Heart right ventricle (tissue), 16 donors: ENCODE measurements around the gene DARS1. TPM values are rescaled to one million over a fixed set of nuclear protein-coding genes. Genes with fewer than 3 reads are reported as not detected.
"Not testable (repeated sequence)": the region's sequence is repeated elsewhere in the genome, so short reads cannot be mapped to it uniquely, and the experiment has no call there.

Experiments
- ATAC-seq, 8 donors: fragments of 200-7000 bp; cut with Tn5 transposase; one replicate each; pipeline ENCODE4 v1.9.1; 2020; ENCODE audit warnings: mild to moderate bottlenecking in 8 of 8, moderate library complexity in 8 of 8, moderate number of reproducible peaks in 1 of 8
- DNase-seq, 2 donors: peaks; one replicate each; pipeline ENCODE4 v3.0.0-alpha.2; 2020
- H3K27ac ChIP-seq, 10 donors: fragments of 200-600 bp; sonication (generic) in 2 of 10; one replicate each; pipeline versions ENCODE4 v1.5.0 to v1.8.0; 2020 to 2022; ENCODE audit warnings: mild to moderate bottlenecking in 3 of 10
- H3K27me3 ChIP-seq, 7 donors: fragments of 200-600 bp; one replicate each; pipeline ENCODE4 v1.8.0; 2021 to 2022; ENCODE audit warnings: mild to moderate bottlenecking in 2 of 7
- H3K36me3 ChIP-seq, 9 donors: fragments of 200-600 bp; sonication (generic) in 1 of 9; one replicate each; pipeline versions ENCODE4 v1.5.0 to v1.8.0; 2020 to 2022; ENCODE audit warnings: mild to moderate bottlenecking in 2 of 9
- H3K4me1 ChIP-seq, 9 donors: fragments of 200-600 bp; sonication (generic) in 1 of 9; one replicate each; pipeline versions ENCODE4 v1.5.0 to v1.8.0; 2020 to 2022; ENCODE audit warnings: mild to moderate bottlenecking in 4 of 9
- H3K4me3 ChIP-seq, 10 donors: fragments of 200-600 bp; sonication (generic) in 2 of 10; one replicate each; pipeline versions ENCODE4 v1.5.0 to v1.8.0; 2020 to 2022; ENCODE audit warnings: mild to moderate bottlenecking in 7 of 10, moderate library complexity in 2 of 10
- H3K9me3 ChIP-seq, 11 donors: fragments of 200-600 bp in 10 of 11; sonication (generic) in 2 of 11; one replicate each; pipeline versions ENCODE4 v1.5.0 to v1.8.0; 2013 to 2022; ENCODE audit warnings: mild to moderate bottlenecking in 2 of 11, control low read depth in 1 of 11, moderate library complexity in 1 of 11
- WGBS, 2 donors: extraction: QIAGEN DNeasy Blood & Tissue Kit; methylation state at CpG; one replicate each; pipeline ENCODE4 v1.1.7; 2013; ENCODE audit warnings: inconsistent platforms in 1 of 2; 5-methylcytosine and 5-hydroxymethylcytosine counted together
- intact Hi-C, 10 donors: fragments of 100-400 bp; cut with DNase I; formaldehyde crosslinking; loops; one replicate each; pipeline versions ENCODE4 v1.11.1 to v1.14.2; 2022
- polyA plus RNA-seq, 2 donors: library from polyadenylated mRNA; stranded (reverse); fragments of 200-250 nt; gene quantifications; one replicate each; pipeline ENCODE4 v1.2.3, GENCODE V29; 2013
- total RNA-seq, 10 donors: library from RNA; stranded (reverse); fragmentation: NEBNext Ultra II Directional in 3 of 10; extraction: Animal tissue kit (Norgen Biotek cat#: 25700) in 3 of 10; gene quantifications; one replicate each; pipeline versions ENCODE4 v1.2.1 to v1.2.4, GENCODE V29; 2021 to 2023
- TF ChIP-seq, protein P1 (sequence below), 9 donors: fragments of 200-600 bp; sonication (generic) in 2 of 9; IDR thresholded peaks; one replicate each; pipeline versions ENCODE4 v1.5.0 to v1.8.0; 2021 to 2022; ENCODE audit warnings: antibody characterized with exemption in 9 of 9, mild to moderate bottlenecking in 5 of 9, moderate library complexity in 1 of 9
- donor health status: Arrhythmogenic right ventricular cardiomyopathy.
- donor health status: ischemic (EF 13 %, LVEDD 7.1; RV severe dilation, severe dysfunction).
- donor health status: healthy with polysubstance abuse.
- donor health status: DM: no; HTN: yes; CAD: no.
- donor health status: DM: no; HTN: no; CAD: no.
- donor health status: ischemic (EF 25% LVEDD 6.9; RV normal size, moderate dysfunction).
- donor health status: ischemic (EF 25% LVEDD 5.7; RV mildly dilated, moderate dysfunction).
- donor health status: healthy.
- donor health status: DM: yes; HTN: yes; CAD: no.
- donor health status: Ischemic cardiomyopathy.
- donor health status: ischemic (EF 35%, LVEDD 5.7; RV mildly dilated, moderate dysfunction).
- donor health status: nonischemic (EF 11% LVEDD 7.7; RV severe dilation, severe dysfunction).
- donor health status: DM: yes; HTN: yes; CAD: no.
- donor health status: PGD.
- donor health status: ischemic (EF 29% LVEDD 5.4; RV normal size, mild dysfunction).
- donor health status: nonischemic (EF 23%, LVEDD 6.1; RV moderate dilation, normal function).

Gene DARS1
- total and polyA plus RNA-seq, 12 donors: 47.8 to 136 (median 65.7) TPM

DNA sequence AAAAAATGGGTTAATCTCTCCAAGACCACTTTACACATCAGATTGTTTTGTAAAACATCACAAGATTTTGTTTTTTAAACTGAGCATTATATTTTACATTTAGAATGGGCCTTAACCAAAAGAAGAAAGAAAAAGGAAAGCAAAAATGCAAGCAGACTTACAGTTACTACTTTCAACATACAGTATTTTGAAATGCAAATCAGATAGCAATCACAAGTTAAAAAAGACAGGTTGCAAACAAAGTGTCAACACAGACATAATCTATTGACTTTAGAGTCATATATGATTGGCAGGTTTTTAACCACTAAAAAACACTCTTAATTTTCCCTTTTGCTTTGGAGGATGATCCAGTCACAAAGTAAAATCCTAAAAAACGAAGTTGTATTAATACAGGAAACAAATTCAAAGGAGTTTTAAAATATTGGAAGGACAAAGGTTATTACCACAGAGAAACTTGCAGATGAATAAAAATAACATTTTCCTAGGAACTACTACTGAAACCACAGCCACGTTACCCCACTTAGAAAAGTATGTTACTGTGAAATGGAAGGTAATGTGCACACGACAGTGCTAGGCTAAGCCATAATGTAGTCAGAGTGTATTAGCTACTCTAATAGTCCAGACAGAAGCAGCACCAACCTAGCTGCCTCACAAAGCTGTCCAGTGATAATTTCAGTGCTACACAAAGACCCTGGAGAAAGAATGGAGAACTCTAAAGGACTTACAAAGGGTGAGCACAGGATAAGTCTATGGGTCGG is 22.9 kb downstream of the DARS1 start:
- intact Hi-C loops: no loop called here
- WGBS, 2 donors: 66 to 71% methylated on average over 4 of the region's 4 CpGs
- no peak for DNase-seq
- H3K27me3 ChIP-seq: no peaks in the 10 kb centered on the region
- H3K4me3 ChIP-seq: no peak overlapping the region
- H3K4me1 ChIP-seq: peaks cover 0 to 42% (median 28%) of the 10 kb centered on the region in 9 donors
- H3K36me3 ChIP-seq: peaks cover 0 to 29% (median 3%) of the 10 kb centered on the region in 9 donors
- H3K27ac ChIP-seq: peak overlapping the region in 3 of 10 donors; percentile 2 to 71 (median 7)
- peak in 1 of 8 donors; percentile 14 for ATAC-seq
- no peaks in the 10 kb centered on the region for H3K9me3 ChIP-seq
- TF ChIP-seq, protein P1, sequence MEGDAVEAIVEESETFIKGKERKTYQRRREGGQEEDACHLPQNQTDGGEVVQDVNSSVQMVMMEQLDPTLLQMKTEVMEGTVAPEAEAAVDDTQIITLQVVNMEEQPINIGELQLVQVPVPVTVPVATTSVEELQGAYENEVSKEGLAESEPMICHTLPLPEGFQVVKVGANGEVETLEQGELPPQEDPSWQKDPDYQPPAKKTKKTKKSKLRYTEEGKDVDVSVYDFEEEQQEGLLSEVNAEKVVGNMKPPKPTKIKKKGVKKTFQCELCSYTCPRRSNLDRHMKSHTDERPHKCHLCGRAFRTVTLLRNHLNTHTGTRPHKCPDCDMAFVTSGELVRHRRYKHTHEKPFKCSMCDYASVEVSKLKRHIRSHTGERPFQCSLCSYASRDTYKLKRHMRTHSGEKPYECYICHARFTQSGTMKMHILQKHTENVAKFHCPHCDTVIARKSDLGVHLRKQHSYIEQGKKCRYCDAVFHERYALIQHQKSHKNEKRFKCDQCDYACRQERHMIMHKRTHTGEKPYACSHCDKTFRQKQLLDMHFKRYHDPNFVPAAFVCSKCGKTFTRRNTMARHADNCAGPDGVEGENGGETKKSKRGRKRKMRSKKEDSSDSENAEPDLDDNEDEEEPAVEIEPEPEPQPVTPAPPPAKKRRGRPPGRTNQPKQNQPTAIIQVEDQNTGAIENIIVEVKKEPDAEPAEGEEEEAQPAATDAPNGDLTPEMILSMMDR (IDR thresholded peaks at IDR 0.05): no peak

DNA sequence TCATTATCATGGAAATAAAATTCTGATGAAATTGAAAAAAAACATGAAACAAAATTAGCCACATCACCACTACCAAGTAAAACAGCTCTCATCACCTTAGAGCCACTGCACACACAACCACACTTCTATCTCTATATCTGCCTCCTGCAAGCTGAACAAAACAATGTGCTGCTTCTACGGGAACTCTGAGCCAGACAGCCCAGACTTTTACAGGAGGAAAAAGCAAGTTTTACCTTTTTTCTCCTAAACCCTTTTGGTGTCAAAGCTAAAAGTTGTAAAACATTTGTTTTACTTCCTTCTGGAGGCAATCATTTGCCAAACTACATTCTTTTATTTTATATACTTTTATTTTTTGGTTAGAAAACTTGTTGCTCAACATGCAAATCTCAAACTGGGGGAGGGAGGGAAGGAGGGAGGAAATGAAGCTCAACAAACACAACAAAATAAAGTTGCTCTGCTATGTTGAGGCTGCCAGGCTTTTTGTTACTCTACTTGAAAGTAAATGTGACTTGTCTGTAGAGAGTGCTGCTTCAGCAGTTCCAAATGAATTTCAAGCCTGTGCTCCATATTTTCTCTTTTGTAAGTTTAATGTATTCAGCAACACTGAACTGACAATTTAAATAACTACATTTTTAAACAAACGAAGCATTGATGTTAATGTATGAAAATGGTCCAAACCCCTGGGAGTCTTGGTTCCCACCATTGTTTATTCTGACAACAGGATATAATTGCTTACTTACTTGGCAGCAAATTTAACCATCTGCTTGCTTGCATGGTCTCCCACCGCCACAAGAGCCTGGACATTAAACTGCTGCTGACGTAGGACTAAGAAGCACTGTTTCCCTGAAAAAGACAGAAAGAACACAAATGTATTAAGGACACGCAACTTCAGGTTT is 24.5 kb downstream of the DARS1 start:
- intact Hi-C loops: no loop called here
- TF ChIP-seq, protein P1 (IDR thresholded peaks at IDR 0.05): no peak
- peak overlapping the region in 7 of 10 donors; percentile 18 to 71 (median 36) for H3K27ac ChIP-seq
- peaks cover 0 to 39% (median 7%) of the 10 kb centered on the region in 9 donors for H3K36me3 ChIP-seq
- WGBS, 2 donors: 47% methylated on average over 5 of the region's 5 CpGs
- no peak overlapping the region for H3K4me3 ChIP-seq
- ATAC-seq (peak in 5 of 8 donors; percentile 29 to 77 (median 56)), DNase-seq (no peak)
- H3K9me3 ChIP-seq: no peaks in the 10 kb centered on the region
- H3K4me1 ChIP-seq: peaks cover 0 to 42% (median 28%) of the 10 kb centered on the region in 9 donors
- no peaks in the 10 kb centered on the region for H3K27me3 ChIP-seq

DNA sequence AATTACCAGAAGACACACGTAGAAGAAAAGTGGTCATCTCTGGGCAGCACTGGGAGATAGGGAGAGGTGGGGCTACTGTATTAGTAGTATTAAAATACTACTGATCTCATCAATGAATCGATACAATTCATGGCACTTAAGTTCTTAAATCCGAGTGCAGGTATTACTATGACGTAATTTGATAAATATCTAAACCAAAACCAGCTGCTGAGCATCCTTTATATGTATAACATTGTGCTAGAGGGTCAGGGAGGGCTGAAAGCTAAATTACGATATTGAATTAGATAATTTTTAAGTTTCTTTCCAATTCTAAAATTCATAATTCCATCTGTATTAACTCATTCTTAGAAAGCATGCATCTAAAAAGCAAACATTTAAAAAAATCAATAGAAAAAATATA is 25.3 kb downstream of the DARS1 start:
- Histone ChIP-seq H3K27ac (peak overlapping the region in 5 of 10 donors; percentile 22 to 71 (median 65)), H3K4me3 (no peak overlapping the region), H3K36me3 (peaks cover 0 to 39% (median 7%) of the 10 kb centered on the region in 9 donors), H3K27me3 (no peaks in the 10 kb centered on the region), H3K9me3 (no peaks in the 10 kb centered on the region), H3K4me1 (peaks cover 0 to 42% (median 28%) of the 10 kb centered on the region in 9 donors)
- TF ChIP-seq, protein P1 (IDR thresholded peaks at IDR 0.05): no peak
- ATAC-seq (no peak), DNase-seq (no peak)
- intact Hi-C loops: no loop called here
- WGBS, 2 donors: 79 to 83% methylated on average over 5 of the region's 5 CpGs

DNA sequence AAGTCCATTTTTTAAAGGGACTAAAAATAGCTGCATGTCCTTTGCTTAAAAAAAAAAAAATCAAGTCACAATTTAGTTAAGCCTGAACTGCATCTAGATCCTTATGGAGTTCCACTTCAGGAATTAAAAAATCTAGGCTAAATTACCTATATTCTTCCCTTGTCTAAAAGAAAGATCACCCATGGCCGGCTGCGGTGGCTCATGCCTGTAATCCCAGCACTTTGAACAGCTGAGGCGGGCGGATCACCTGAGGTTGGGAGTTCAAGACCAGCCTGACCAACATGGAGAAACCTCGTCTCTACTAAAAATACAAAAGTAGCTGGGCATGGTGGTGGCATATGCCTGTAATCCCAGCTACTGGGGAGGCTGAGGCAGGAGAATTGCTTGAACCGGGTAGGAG is 26.5 kb downstream of the DARS1 start:
- H3K9me3 ChIP-seq, H3K27me3 ChIP-seq, DNase-seq, H3K4me3 ChIP-seq, H3K27ac ChIP-seq, ATAC-seq, intact Hi-C loops: not testable (repeated sequence)
- peaks cover 0 to 39% (median 7%) of the 10 kb centered on the region in 9 donors for H3K36me3 ChIP-seq
- H3K4me1 ChIP-seq: peaks cover 0 to 41% (median 28%) of the 10 kb centered on the region in 9 donors
- 94 to 97% methylated on average over 6 of the region's 6 CpGs for WGBS, 2 donors
